Renal pelvis (tissue), 12 donors: ENCODE results near the gene DPH2. TPM values are rescaled to one million over a fixed set of nuclear protein-coding genes. Genes with fewer than 3 reads are reported as not detected.

Experiments used
- DNase-seq: peaks from one replicate; pipeline ENCODE4 v3.0.0-alpha.2; 2013
- long read RNA-seq, 16 experiments: transcript quantifications; one replicate each; lab custom pipeline, GENCODE V29; 2026
- polyA plus RNA-seq, 3 donors: library from polyadenylated mRNA; unstranded; fragments of 120-200 nt; gene quantifications; one replicate each; pipeline ENCODE4 v1.2.1, GENCODE V29; 2013; ENCODE audit not compliant: insufficient read length in 3 of 3

The DPH2 gene
- polyA plus RNA-seq, result 10 to 100 TPM; 23.2 to 27.2 (median 26.8) TPM
- long read RNA-seq, donor 1, partial matches to known transcripts, result 0 of 1 reads
- long read RNA-seq, donor 1, other reads (novel, unspliced or antisense), result 0 of 1 reads
- long read RNA-seq, donor 2, partial matches to known transcripts, result 5 of 11 reads
- long read RNA-seq, donor 2, other reads (novel, unspliced or antisense), result 0 of 11 reads
- long read RNA-seq, donor 3, partial matches to known transcripts, result 0 of 4 reads
- long read RNA-seq, donor 3, other reads (novel, unspliced or antisense), result 0 of 4 reads
- long read RNA-seq, donor 4, transcript DPH2-201 (6 exons, 2,472 nt), result major isoform, 5 of 14 reads
- long read RNA-seq, donor 4, partial matches to known transcripts, result 6 of 14 reads
- long read RNA-seq, donor 4, other reads (novel, unspliced or antisense), result 0 of 14 reads
- long read RNA-seq, donor 5, partial matches to known transcripts, result 0 of 3 reads
- long read RNA-seq, donor 5, other reads (novel, unspliced or antisense), result 0 of 3 reads
- long read RNA-seq, donor 6, partial matches to known transcripts, result 0 of 1 reads
- long read RNA-seq, donor 6, other reads (novel, unspliced or antisense), result 0 of 1 reads
- long read RNA-seq, donor 7, partial matches to known transcripts, result 0 of 5 reads
- long read RNA-seq, donor 7, other reads (novel, unspliced or antisense), result 0 of 5 reads
- long read RNA-seq, donor 8, partial matches to known transcripts, result 0 of 3 reads
- long read RNA-seq, donor 8, other reads (novel, unspliced or antisense), result 0 of 3 reads
- long read RNA-seq, donor 9, partial matches to known transcripts, result 0 of 8 reads
- long read RNA-seq, donor 9, other reads (novel, unspliced or antisense), result 0 of 8 reads
- long read RNA-seq, donor 10, partial matches to known transcripts, result 0 of 6 reads
- long read RNA-seq, donor 10, other reads (novel, unspliced or antisense), result 0 of 6 reads
- long read RNA-seq, donor 11, partial matches to known transcripts, result 5 of 8 reads
- long read RNA-seq, donor 11, other reads (novel, unspliced or antisense), result 0 of 8 reads
- long read RNA-seq, donor 12, partial matches to known transcripts, result 5 of 11 reads
- long read RNA-seq, donor 12, other reads (novel, unspliced or antisense), result 0 of 11 reads
- long read RNA-seq, donor 13, partial matches to known transcripts, result 0 of 2 reads
- long read RNA-seq, donor 13, other reads (novel, unspliced or antisense), result 0 of 2 reads
- long read RNA-seq, donor 14, result 0 reads
- long read RNA-seq, donor 15, partial matches to known transcripts, result 0 of 6 reads
- long read RNA-seq, donor 15, other reads (novel, unspliced or antisense), result 0 of 6 reads
- long read RNA-seq, donor 16, transcript DPH2-201 (6 exons, 2,472 nt), result major isoform, 8 of 19 reads
- long read RNA-seq, donor 16, partial matches to known transcripts, result 6 of 19 reads
- long read RNA-seq, donor 16, other reads (novel, unspliced or antisense), result 0 of 19 reads

GRCh38 chr1:43969746-43970466, at the start of gene DPH2:
DPH2 (plus strand) TSS chr1:43970010; CDS start chr1:43970176, 166 bp downstream.
- DNase-seq, result peak; percentile 98

GRCh38 chr1:43921022-43921421, 48.8 kb upstream of the DPH2 start:
- no peak for DNase-seq

GRCh38 chr1:43924516-43924915, 45.3 kb upstream of the DPH2 start:
- DNase-seq, result no peak

GRCh38 chr1:43925846-43926245, 44.0 kb upstream of the DPH2 start:
- no peak for DNase-seq

GRCh38 chr1:43930168-43930948, 39.5 kb upstream of the DPH2 start:
- DNase-seq, result no peak

- DNase-seq, result no peak
These were observed 38.9 kb upstream of the DPH2 start for GRCh38 chr1:43930949-43931275.

GRCh38 chr1:43931711-43932660, 37.8 kb upstream of the DPH2 start:
- no peak for DNase-seq

GRCh38 chr1:43932786-43933385, 36.9 kb upstream of the DPH2 start:
- no peak for DNase-seq

GRCh38 chr1:43933386-43934100, 36.3 kb upstream of the DPH2 start, which contains the start of gene ARTN:
ARTN (plus strand) TSS chr1:43933801; CDS start chr1:43935657, 1,856 bp downstream.
- no peak for DNase-seq

GRCh38 chr1:43934101-43934985, 35.5 kb upstream of the DPH2 start:
- peak; percentile 68 for DNase-seq

GRCh38 chr1:43934986-43935324, 34.9 kb upstream of the DPH2 start:
- DNase-seq, result no peak

- no peak for DNase-seq
These were observed 33.9 kb upstream of the DPH2 start for GRCh38 chr1:43935711-43936427.

GRCh38 chr1:43936431-43937151, 33.2 kb upstream of the DPH2 start:
- no peak for DNase-seq

GRCh38 chr1:43937179-43937865, 32.5 kb upstream of the DPH2 start:
- no peak for DNase-seq

- DNase-seq, result no peak
These were observed 31.4 kb upstream of the DPH2 start for GRCh38 chr1:43938383-43938782.
